ENCODE measurements around the gene LOXL3. TPM values are rescaled to one million over a fixed set of nuclear protein-coding genes. Genes with fewer than 3 reads are reported as not detected.

Gene LOXL3
- polyA plus RNA-seq, 1 donor (not counting 4 experiments of a cell fraction or from before 2014, with no cell fraction given) = 0.21 TPM

DNA sequence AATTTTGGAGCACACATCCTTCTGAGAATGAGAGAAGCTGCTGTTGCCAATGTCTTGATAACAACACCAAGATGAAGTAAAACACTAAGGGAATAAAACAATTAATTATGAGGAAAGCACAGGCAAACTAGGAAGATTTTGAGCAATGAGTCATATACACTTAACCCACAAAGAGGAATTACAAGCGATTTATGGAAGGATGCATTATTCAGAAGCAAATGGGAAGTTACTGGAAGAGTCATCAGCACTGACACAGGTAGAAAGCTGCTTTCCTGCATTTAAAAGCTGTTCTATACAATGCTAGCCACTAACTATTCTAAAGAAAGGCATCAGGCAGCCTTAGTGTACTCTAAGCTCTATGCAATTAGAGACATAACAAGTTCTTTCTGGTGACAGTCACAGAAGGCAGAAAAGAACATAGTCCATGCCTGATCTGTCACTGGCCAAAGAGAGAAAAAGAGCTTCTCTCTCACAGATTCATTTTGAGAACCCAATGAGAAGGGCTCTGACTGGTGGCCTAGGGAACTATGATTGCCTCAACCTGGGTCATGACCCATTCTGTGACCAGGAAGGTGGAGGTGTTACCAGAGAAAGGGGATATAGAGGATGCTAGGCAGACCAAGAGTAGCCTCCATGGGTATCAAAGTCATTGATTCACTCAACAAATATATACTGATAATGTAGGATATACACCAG, 49.0 kb upstream of the LOXL3 start:
- DNase-seq (ENCODE audit: low read depth, low spot score) = no peak

GRCh38 chr2:74599676-74600075, 45.9 kb upstream of the LOXL3 start:
- TF ChIP-seq, protein P1, sequence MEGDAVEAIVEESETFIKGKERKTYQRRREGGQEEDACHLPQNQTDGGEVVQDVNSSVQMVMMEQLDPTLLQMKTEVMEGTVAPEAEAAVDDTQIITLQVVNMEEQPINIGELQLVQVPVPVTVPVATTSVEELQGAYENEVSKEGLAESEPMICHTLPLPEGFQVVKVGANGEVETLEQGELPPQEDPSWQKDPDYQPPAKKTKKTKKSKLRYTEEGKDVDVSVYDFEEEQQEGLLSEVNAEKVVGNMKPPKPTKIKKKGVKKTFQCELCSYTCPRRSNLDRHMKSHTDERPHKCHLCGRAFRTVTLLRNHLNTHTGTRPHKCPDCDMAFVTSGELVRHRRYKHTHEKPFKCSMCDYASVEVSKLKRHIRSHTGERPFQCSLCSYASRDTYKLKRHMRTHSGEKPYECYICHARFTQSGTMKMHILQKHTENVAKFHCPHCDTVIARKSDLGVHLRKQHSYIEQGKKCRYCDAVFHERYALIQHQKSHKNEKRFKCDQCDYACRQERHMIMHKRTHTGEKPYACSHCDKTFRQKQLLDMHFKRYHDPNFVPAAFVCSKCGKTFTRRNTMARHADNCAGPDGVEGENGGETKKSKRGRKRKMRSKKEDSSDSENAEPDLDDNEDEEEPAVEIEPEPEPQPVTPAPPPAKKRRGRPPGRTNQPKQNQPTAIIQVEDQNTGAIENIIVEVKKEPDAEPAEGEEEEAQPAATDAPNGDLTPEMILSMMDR (optimal IDR thresholded peaks at IDR 0.05 in 1 of 3, IDR thresholded peaks at IDR 0.05 in 1 of 3, conservative IDR thresholded peaks at IDR 0.05 in 1 of 3; ENCODE audit: extremely low read depth in 1 of 3, insufficient read depth in 2 of 3, low read length in 3 of 3) = no peak
- TF ChIP-seq EZH2 (IDR thresholded peaks at IDR 0.05; ENCODE audit: low read length) = no peak
- no peak overlapping the region for H3K4me3 ChIP-seq (ENCODE audit: control insufficient read depth in 2 of 3, extremely low read depth in 1 of 3, insufficient read depth in 2 of 3, low read depth in 1 of 3, low read length in 3 of 3)
- no peak overlapping the region for H3K27ac ChIP-seq (ENCODE audit: control insufficient read depth, insufficient read depth, low read length)
- no peak overlapping the region for H2AFZ ChIP-seq (ENCODE audit: control insufficient read depth, low read length)
- no peaks in the 10 kb centered on the region for H3K9me3 ChIP-seq (ENCODE audit: control insufficient read depth, low read depth, low read length)
- FAIRE-seq (no peak), DNase-seq (ENCODE audit: low read depth, low spot score) (no peak)
- H3K4me2 ChIP-seq (ENCODE audit: control insufficient read depth, extremely low read depth, insufficient read depth, low read depth, low read length) = no peak overlapping the region
- no peaks in the 10 kb centered on the region for H4K20me1 ChIP-seq (ENCODE audit: control insufficient read depth, extremely low read depth, insufficient read depth, low read length)
- H3K9ac ChIP-seq (ENCODE audit: control insufficient read depth, extremely low read depth, insufficient read depth, low read length) = no peak overlapping the region
- no peaks in the 10 kb centered on the region for H3K36me3 ChIP-seq (ENCODE audit: control insufficient read depth in 2 of 2, extremely low read depth in 1 of 2, insufficient read depth in 2 of 2, low read length in 2 of 2)
- peaks cover 5% of the 10 kb centered on the region for H3K27me3 ChIP-seq (ENCODE audit: control insufficient read depth, extremely low read depth, insufficient read depth, low read length)
- H3K9me1 ChIP-seq (ENCODE audit: control insufficient read depth, extremely low read depth, insufficient read depth, low read length) = no peaks in the 10 kb centered on the region
- H3K4me1 ChIP-seq (ENCODE audit: control insufficient read depth, extremely low read depth, insufficient read depth, low read length) = peaks cover 10% of the 10 kb centered on the region
- dilution Hi-C loops (cut with MboI; ENCODE audit: extremely low pct_ligation_motif_present, low sequenced_read_pairs) = no loop called here
- H3K79me2 ChIP-seq (ENCODE audit: control insufficient read depth, insufficient read depth, low read length) = no peaks in the 10 kb centered on the region

More for the DNA sequence above, 49.0 kb upstream of the LOXL3 start:
- no peak overlapping the region for H3K4me2 ChIP-seq (ENCODE audit: control insufficient read depth, extremely low read depth, insufficient read depth, low read depth, low read length)
- H3K79me2 ChIP-seq (ENCODE audit: control insufficient read depth, insufficient read depth, low read length) = no peaks in the 10 kb centered on the region
- H3K9me1 ChIP-seq (ENCODE audit: control insufficient read depth, extremely low read depth, insufficient read depth, low read length) = no peaks in the 10 kb centered on the region
- H3K4me3 ChIP-seq (ENCODE audit: control insufficient read depth in 2 of 3, extremely low read depth in 1 of 3, insufficient read depth in 2 of 3, low read depth in 1 of 3, low read length in 3 of 3) = no peak overlapping the region
- dilution Hi-C loops (cut with MboI; ENCODE audit: extremely low pct_ligation_motif_present, low sequenced_read_pairs) = no loop called here
- no peaks in the 10 kb centered on the region for H4K20me1 ChIP-seq (ENCODE audit: control insufficient read depth, extremely low read depth, insufficient read depth, low read length)
- no peak for TF ChIP-seq EZH2 (IDR thresholded peaks at IDR 0.05; ENCODE audit: low read length)
- TF ChIP-seq, protein P1 (optimal IDR thresholded peaks at IDR 0.05 in 1 of 3, IDR thresholded peaks at IDR 0.05 in 1 of 3, conservative IDR thresholded peaks at IDR 0.05 in 1 of 3; ENCODE audit: extremely low read depth in 1 of 3, insufficient read depth in 2 of 3, low read length in 3 of 3) = no peak
- H3K4me1 ChIP-seq (ENCODE audit: control insufficient read depth, extremely low read depth, insufficient read depth, low read length) = peaks cover 10% of the 10 kb centered on the region
- no peak overlapping the region for H3K9ac ChIP-seq (ENCODE audit: control insufficient read depth, extremely low read depth, insufficient read depth, low read length)
- H2AFZ ChIP-seq (ENCODE audit: control insufficient read depth, low read length) = no peak overlapping the region
- H3K36me3 ChIP-seq (ENCODE audit: control insufficient read depth in 2 of 2, extremely low read depth in 1 of 2, insufficient read depth in 2 of 2, low read length in 2 of 2) = no peaks in the 10 kb centered on the region
- H3K27ac ChIP-seq (ENCODE audit: control insufficient read depth, insufficient read depth, low read length) = no peak overlapping the region
- peak; percentile 90 for FAIRE-seq
- H3K27me3 ChIP-seq (ENCODE audit: control insufficient read depth, extremely low read depth, insufficient read depth, low read length) = peaks cover 5% of the 10 kb centered on the region
- H3K9me3 ChIP-seq (ENCODE audit: control insufficient read depth, low read depth, low read length) = no peaks in the 10 kb centered on the region

Data from keratinocyte (primary cell).